K562 (cell line): ENCODE measurements around the gene USP1. TPM values are rescaled to one million over a fixed set of nuclear protein-coding genes. Genes with fewer than 3 reads are reported as not detected.
A peak's percentile ranks its signal among the peaks of the same experiment; 100 is the strongest.

Source experiments
- ATAC-seq: fragments of 200-7000 bp; cut with Tn5 transposase; 3 replicates; pipeline ENCODE4 v1.9.1; 2020; ENCODE audit warnings: moderate library complexity
- BruUV-seq: library from RNA; stranded (reverse); fragments of 400-500 nt; replicated peaks from 2 replicates; lab custom pipeline; 2021; lab: Mats Ljungman, UMichigan
- CTCF ChIA-PET: fragments of 300-600 bp; formaldehyde crosslinking; extraction: SDS; loops from one replicate; lab custom pipeline; 2021; ENCODE audit warnings: low intra/inter-chr PET ratio; lab: Yijun Ruan, JAX
- POLR2A ChIA-PET: fragments of 300-600, 350-650 bp; sonication (Branson Sonifier 250); formaldehyde crosslinking; extraction: SDS; loops from one replicate; lab custom pipeline; 2021; ENCODE audit warnings: antibody characterized with exemption, inconsistent platforms; lab: Yijun Ruan, JAX
- DNase-seq, 4 experiments: peaks; one replicate each; pipeline versions ENCODE4 v3.0.0 to v3.0.0-alpha.2; 2011 to 2018; ENCODE audit warnings: low spot score in 3 of 4, mixed read lengths in 3 of 4; ENCODE audit errors: extremely low read depth in 1 of 4
- FAIRE-seq: peaks from 2 replicates; lab custom pipeline; 2011; peaks lifted over from hg19 to GRCh38; lab: Jason Lieb, UNC
- H2AFZ ChIP-seq: 2 replicates; pipeline ENCODE4 v1.6.0; 2011; ENCODE audit warnings: low read depth, low read length, control low read depth, inconsistent platforms
- H3K27ac ChIP-seq: fragments of 200-600 bp; 3 replicates; pipeline ENCODE4 v1.8.0; 2011; ENCODE audit warnings: low read depth, mild to moderate bottlenecking, control low read depth, inconsistent platforms, low read length, moderate library complexity, mixed read lengths; ENCODE audit errors: extremely low read depth
- H3K27me3 ChIP-seq, 2 experiments: fragments of 300-600 bp in 1 of 2; 2 replicates in 1 of 2; 3 replicates in 1 of 2; pipeline versions ENCODE4 v1.6.0 to v1.8.0; 2011; ENCODE audit warnings: inconsistent platforms in 2 of 2, low read length in 2 of 2, mild to moderate bottlenecking in 1 of 2, mixed read lengths in 1 of 2, moderate library complexity in 1 of 2; ENCODE audit not compliant: control insufficient read depth in 2 of 2, insufficient read depth in 2 of 2
- H3K36me3 ChIP-seq: fragments of 300-600 bp; 3 replicates; pipeline ENCODE4 v1.8.0; 2011; ENCODE audit warnings: mild to moderate bottlenecking, low read length, inconsistent platforms; ENCODE audit not compliant: control insufficient read depth, insufficient read depth
- H3K4me1 ChIP-seq, 2 experiments: fragments of 200-600 bp in 1 of 2; replicated peaks in 1 of 2; 2 replicates in 1 of 2; 3 replicates in 1 of 2; pipeline versions ENCODE4 v1.5.1 to v1.8.0; 2011; ENCODE audit warnings: inconsistent platforms in 2 of 2, low read length in 2 of 2, mild to moderate bottlenecking in 1 of 2, mixed read lengths in 1 of 2, moderate library complexity in 1 of 2; ENCODE audit not compliant: control insufficient read depth in 2 of 2, insufficient read depth in 2 of 2
- H3K4me2 ChIP-seq: 2 replicates; pipeline ENCODE4 v1.6.1; 2011; ENCODE audit warnings: low read length, control low read depth, inconsistent platforms, mixed read lengths; ENCODE audit not compliant: insufficient read depth
- H3K4me3 ChIP-seq: fragments of 200-600 bp; sonication (generic), shearing (Covaris generic); 2 replicates; pipeline ENCODE4 v1.5.1; 2016; ENCODE audit warnings: control low read depth, inconsistent platforms
- H3K79me2 ChIP-seq: fragments of 200-600 bp; 3 replicates; pipeline ENCODE4 v1.8.0; 2011; ENCODE audit warnings: low read length, inconsistent platforms; ENCODE audit not compliant: control insufficient read depth, insufficient read depth
- H3K9ac ChIP-seq, 2 experiments: 2 replicates each; pipeline versions ENCODE4 v1.6.0 to v1.6.1; 2011; ENCODE audit warnings: low read depth in 2 of 2, low read length in 2 of 2, control low read depth in 1 of 2, inconsistent platforms in 1 of 2, mild to moderate bottlenecking in 1 of 2, mixed read lengths in 1 of 2; ENCODE audit not compliant: insufficient read depth in 1 of 2
- H3K9me1 ChIP-seq: one replicate; pipeline ENCODE4 v1.6.0; 2011; ENCODE audit warnings: inconsistent platforms, mild to moderate bottlenecking, low read length, moderate library complexity; ENCODE audit not compliant: control insufficient read depth, insufficient read depth
- H3K9me3 ChIP-seq: replicated peaks from 2 replicates; pipeline ENCODE4 v1.5.1; 2011; ENCODE audit warnings: low read depth, low read length, inconsistent platforms; ENCODE audit not compliant: control insufficient read depth, insufficient read depth
- H4K20me1 ChIP-seq: replicated peaks from 2 replicates; pipeline ENCODE4 v1.6.1; 2011; ENCODE audit warnings: low read length, inconsistent platforms, mixed read lengths; ENCODE audit not compliant: control insufficient read depth, insufficient read depth
- ADNP ChIP-seq: fragments of 200-800 bp; sonication (Bioruptor generic); IDR thresholded peaks from 2 replicates; pipeline ENCODE4 v1.6.1; 2016; ENCODE audit warnings: missing genetic modification characterization, missing compliant biosample characterization
- CBFA2T2 ChIP-seq: fragments of 450-650 bp; conservative IDR thresholded peaks from 2 replicates; pipeline ENCODE4 v1.6.1; 2017; ENCODE audit warnings: mild to moderate bottlenecking
- CCNT2 ChIP-seq: IDR thresholded peaks from 2 replicates; pipeline ENCODE4 v1.6.1; 2011; ENCODE audit warnings: borderline replicate concordance, low read depth, mild to moderate bottlenecking, moderate library complexity, mixed read lengths, low read length; ENCODE audit not compliant: insufficient read length; ENCODE audit errors: extremely low read depth
- EZH2 ChIP-seq: IDR thresholded peaks from 2 replicates; pipeline ENCODE4 v1.6.1; 2012; ENCODE audit warnings: low read depth, mild to moderate bottlenecking, inconsistent platforms, low read length, borderline replicate concordance
- HIVEP1 ChIP-seq: fragments of 250-450 bp; sonication (Bioruptor Pico); IDR thresholded peaks from 2 replicates; pipeline ENCODE4 v1.4.0; 2020; ENCODE audit warnings: mild to moderate bottlenecking
- HMGXB4 ChIP-seq: sonication (generic); formaldehyde crosslinking; IDR thresholded peaks from 2 replicates; pipeline ENCODE4 v1.8.1; 2023; ENCODE audit warnings: mild to moderate bottlenecking, missing genetic modification reagents
- HNRNPUL1 ChIP-seq: fragments of 200-400 bp; formaldehyde crosslinking; IDR thresholded peaks from 2 replicates; pipeline ENCODE4 v1.6.1; 2017; ENCODE audit warnings: low read length
- KLF1 ChIP-seq: fragments of 450-650 bp; IDR thresholded peaks from 2 replicates; pipeline ENCODE4 v1.6.1; 2016; ENCODE audit warnings: missing genetic modification characterization, missing compliant biosample characterization
- NCOA4 ChIP-seq: fragments of 450-650 bp; IDR thresholded peaks from 2 replicates; pipeline ENCODE4 v1.6.1; 2018; ENCODE audit warnings: mild to moderate bottlenecking; ENCODE audit not compliant: partially characterized antibody
- NR3C1 ChIP-seq: sonication (generic); formaldehyde crosslinking; IDR thresholded peaks from 2 replicates; pipeline ENCODE4 v1.8.1; 2022; ENCODE audit warnings: missing genetic modification reagents
- PML ChIP-seq: IDR thresholded peaks from 2 replicates; pipeline ENCODE4 v1.6.1; 2012; ENCODE audit warnings: low read length, inconsistent platforms
- PREB ChIP-seq: sonication (generic); formaldehyde crosslinking; IDR thresholded peaks from 2 replicates; pipeline ENCODE4 v1.8.1; 2023; ENCODE audit warnings: mild to moderate bottlenecking, missing genetic modification reagents
- THRAP3 ChIP-seq: fragments of 450-650 bp; IDR thresholded peaks from 2 replicates; pipeline ENCODE4 v1.6.1; 2016; ENCODE audit warnings: mild to moderate bottlenecking, inconsistent platforms, borderline replicate concordance
- ZBTB1 ChIP-seq: sonication (generic); formaldehyde crosslinking; IDR thresholded peaks from 2 replicates; pipeline ENCODE4 v1.8.1; 2023; ENCODE audit warnings: missing genetic modification reagents, low read depth, mild to moderate bottlenecking, borderline replicate concordance
- ZBTB33 ChIP-seq: sonication (generic); formaldehyde crosslinking; IDR thresholded peaks from 2 replicates; pipeline ENCODE4 v1.8.1; 2023; ENCODE audit warnings: mild to moderate bottlenecking, missing genetic modification reagents
- ZBTB7A ChIP-seq: IDR thresholded peaks from 2 replicates; pipeline ENCODE4 v1.6.1; 2011; ENCODE audit warnings: low read depth, mild to moderate bottlenecking, low read length, moderate library complexity, borderline replicate concordance; ENCODE audit not compliant: control insufficient read depth
- ZFPM2 ChIP-seq: fragments of 250-450 bp; sonication (Bioruptor Pico); IDR thresholded peaks from 2 replicates; pipeline ENCODE4 v1.5.1; 2022; ENCODE audit warnings: mild to moderate bottlenecking
- ZNF778 ChIP-seq: fragments of 450-650 bp; formaldehyde crosslinking; IDR thresholded peaks from 2 replicates; pipeline ENCODE4 v1.4.0; 2020; ENCODE audit warnings: mild to moderate bottlenecking, moderate library complexity
- ZNF830 ChIP-seq: fragments of 250-450 bp; sonication (Bioruptor Pico); IDR thresholded peaks from 2 replicates; pipeline ENCODE4 v1.5.0; 2021; ENCODE audit warnings: mild to moderate bottlenecking
- WGBS: fragments of 100-300 bp; shearing (Covaris generic); methylation state at CpG from one replicate; pipeline ENCODE4 v1.1.6; 2016; ENCODE audit warnings: low coverage, mixed read lengths; ENCODE audit not compliant: insufficient coverage; ENCODE audit errors: missing lambda C conversion rate; 5-methylcytosine and 5-hydroxymethylcytosine counted together
- in situ Hi-C: fragments of 300-500 bp; cut with MboI; formaldehyde crosslinking; loops from 4 replicates; pipeline ENCODE4 v1.15.0; 2018; ENCODE audit warnings: inconsistent platforms, mixed read lengths
- intact Hi-C: fragments of 100-400 bp; cut with micrococcal nuclease; formaldehyde crosslinking; loops from 2 replicates; pipeline ENCODE4 v1.14.2; 2022
- polyA plus RNA-seq, 8 experiments: library from polyadenylated mRNA; depleted of rRNA in 4 of 8; stranded (reverse) in 5 of 8; unstranded in 3 of 8; fragments of >200 nt; fragmentation: Nextera tagmentation in 2 of 8; fragmentation: Illumina TruSeq in 1 of 8; extraction: Ambion mirVana in 2 of 8; extraction: Trizol in 1 of 8; gene quantifications; 2 replicates each; pipeline versions ENCODE4 v1.2.1 to v1.2.3, GENCODE V29; 2011 to 2014; ENCODE audit warnings: inconsistent platforms in 1 of 8, missing spikeins in 1 of 8
- total RNA-seq, 7 experiments: library from RNA; depleted of rRNA in 6 of 7; stranded (reverse); fragments of >200 nt in 6 of 7; fragmentation: Illumina TruSeq in 2 of 7; extraction: Trizol in 2 of 7; gene quantifications; 2 replicates each; pipeline versions ENCODE4 v1.2.1 to v1.2.3, GENCODE V29; 2011 to 2021; ENCODE audit warnings: low replicate concordance in 1 of 7

Gene USP1
- total and polyA plus RNA-seq, 9 of the 15 experiments (the other 6 are each of a cell fraction or from before 2014, with no cell fraction given): 27.3 to 87.9 (median 51.7) TPM

- FAIRE-seq (no peak), DNase-seq (no peak), ATAC-seq (peak; percentile 83; the same call in 2 of the 3 replicates)
- under 1% methylated on average over 44 of the region's 45 CpGs for WGBS
- Histone ChIP-seq H3K4me3 (peak overlapping the region; percentile 89), H3K9me3 (no peaks in the 10 kb centered on the region), H2AFZ (peak overlapping the region; percentile 81), H3K27me3 (peaks cover 0 to 5% of the 10 kb centered on the region in 2 experiments; a peak in 1 of 5 replicates), H3K4me2 (peak overlapping the region; percentile 92), H3K79me2 (peaks cover 50% of the 10 kb centered on the region), H3K36me3 (peaks cover 11% of the 10 kb centered on the region; the same call in 2 of the 3 replicates), H3K9ac (peak overlapping the region; percentile 97 to 99), H4K20me1 (peaks cover 6% of the 10 kb centered on the region; the same call in 1 of the 2 replicates), H3K27ac (peak overlapping the region; percentile 97), H3K4me1 (peaks cover 2 to 17% of the 10 kb centered on the region in 2 experiments; a peak in 4 of 5 replicates), H3K9me1 (no peaks in the 10 kb centered on the region)
- CTCF ChIA-PET: no interaction called here
- in situ Hi-C loops: no loop called here
- intact Hi-C loops: loop anchor here (5.0 kb wide), 1 partner anchor 1384 kb away; no protein-coding TSS in a partner anchor
- POLR2A ChIA-PET: interaction anchor here (0.6 to 2.9 kb wide), 16 partner anchors 9 to 1387 kb away, joined by 3 to 12 read pairs (median 3); no protein-coding TSS in a partner anchor
- BruUV-seq: no TSS peak
- no peak for TF ChIP-seq HNRNPUL1
- 0 out of 2 replicates have a peak, but pooled peaks have one; percentile 88 for TF ChIP-seq ZNF830 (CRISPR knock-in tag)
- no peak for TF ChIP-seq CBFA2T2
- no peak for TF ChIP-seq ZNF778
- TF ChIP-seq CCNT2: peak; percentile 77
- no peak for TF ChIP-seq EZH2
- TF ChIP-seq PREB: 0 out of 2 replicates have a peak, but pooled peaks have one; percentile 80
- TF ChIP-seq PML: peak; percentile 88
- TF ChIP-seq ZBTB33: no peak
- TF ChIP-seq THRAP3: no peak
- TF ChIP-seq ZBTB7A: no peak; the same call in 1 of the 2 replicates
- no peak for TF ChIP-seq HIVEP1 (CRISPR knock-in tag)
- no peak; the same call in 1 of the 2 replicates for TF ChIP-seq HMGXB4 (CRISPR knock-in tag)
- TF ChIP-seq ADNP (tag): no peak
- TF ChIP-seq ZFPM2 (CRISPR knock-in tag): no peak
- TF ChIP-seq NCOA4: no peak
- no peak for TF ChIP-seq NR3C1 (CRISPR knock-in tag)
- peak; percentile 67; the same call in 1 of the 2 replicates for TF ChIP-seq KLF1 (tag)
- no peak; the same call in 1 of the 2 replicates for TF ChIP-seq ZBTB1 (CRISPR knock-in tag)
Measured at GRCh38 chr1:62436039-62436465, 797 bp upstream of the USP1 start.
